ENCODE results near the gene GSTA4. TPM values are rescaled to one million over a fixed set of nuclear protein-coding genes. Genes with fewer than 3 reads are reported as not detected.

The GSTA4 gene
- total and polyA plus RNA-seq, 2 donors (not counting 3 experiments of a cell fraction or from before 2014, with no cell fraction given): 15.0 to 24.6 TPM

GRCh38 chr6:53042112-53042511 is 47.0 kb upstream of the GSTA4 start:
- CTCF ChIA-PET: interaction anchor here (0.6 to 2.1 kb wide), 8 partner anchors 8 to 390 kb away, joined by 3 to 14 read pairs (median 6); partner anchors contain the start of gene GSTA4
- POLR2A ChIA-PET: interaction anchor here (1.1 kb wide), 1 partner anchor 9 kb away, joined by 3 read pairs; no protein-coding TSS in a partner anchor
- no peak overlapping the region for H2AFZ ChIP-seq (ENCODE audit: low read depth, low read length)
- H3K4me1 ChIP-seq (ENCODE audit: control insufficient read depth, extremely low read depth, insufficient read depth, low read length): peaks cover 16% of the 10 kb centered on the region
- intact Hi-C loops (cut with micrococcal nuclease): no loop called here
- DNase-seq (ENCODE audit: low read depth, low spot score): peak; percentile 56
- no peaks in the 10 kb centered on the region for H3K9me3 ChIP-seq (replicated peaks; ENCODE audit: control insufficient read depth, insufficient read depth, low read length)
- H3K79me2 ChIP-seq (ENCODE audit: control insufficient read depth, insufficient read depth, low read length): no peaks in the 10 kb centered on the region
- dilution Hi-C loops (cut with MboI; ENCODE audit: extremely low pct_ligation_motif_present, low sequenced_read_pairs): no loop called here
- peak overlapping the region; percentile 45 for H3K4me2 ChIP-seq (ENCODE audit: insufficient read depth, low read length)
- peak; percentile 73 for FAIRE-seq
- no peaks in the 10 kb centered on the region for H3K9me1 ChIP-seq (replicated peaks; ENCODE audit: control insufficient read depth, extremely low read depth, insufficient read depth, low read length)
- H3K27ac ChIP-seq (ENCODE audit: insufficient read depth, low read depth, low read length): no peak overlapping the region
- H4K20me1 ChIP-seq (replicated peaks; ENCODE audit: control insufficient read depth, extremely low read depth, insufficient read depth, low read length): no peaks in the 10 kb centered on the region
- no peaks in the 10 kb centered on the region for H3K27me3 ChIP-seq (ENCODE audit: control insufficient read depth in 2 of 2, insufficient read depth in 2 of 2, low read length in 2 of 2)
- TF ChIP-seq POLR2AphosphoS5 (IDR thresholded peaks at IDR 0.05; ENCODE audit: insufficient read depth, low read depth, low read length): no peak
- peak; percentile 37 for TF ChIP-seq GATA2 (IDR thresholded peaks at IDR 0.05; ENCODE audit: insufficient read depth, insufficient read length, low read depth, low read length)
- no peak for TF ChIP-seq CTCF (IDR thresholded peaks at IDR 0.05; ENCODE audit: extremely low read depth in 1 of 2, insufficient read depth in 1 of 2, low read depth in 1 of 2, low read length in 2 of 2)
- no peak for TF ChIP-seq MAX (IDR thresholded peaks at IDR 0.05; ENCODE audit: insufficient read depth, insufficient read length)
- no peak for TF ChIP-seq MYC (IDR thresholded peaks at IDR 0.05; ENCODE audit: low read depth, low read length)
- no peak for TF ChIP-seq EZH2 (IDR thresholded peaks at IDR 0.05; ENCODE audit: borderline replicate concordance, low read depth, low read length, severe bottlenecking)
- TF ChIP-seq FOS (IDR thresholded peaks at IDR 0.05; ENCODE audit: borderline replicate concordance, insufficient read depth, low read length): peak; percentile 90
- TF ChIP-seq POLR2A (IDR thresholded peaks at IDR 0.05; ENCODE audit: low read depth, low read length): no peak
- peak; percentile 37 for TF ChIP-seq JUN (IDR thresholded peaks at IDR 0.05; ENCODE audit: borderline replicate concordance, insufficient read depth, insufficient read length, low read depth)
- H3K9ac ChIP-seq (replicated peaks; ENCODE audit: extremely low read depth, insufficient read depth, low read length): no peak overlapping the region
- H3K4me3 ChIP-seq (replicated peaks in 1 of 3; ENCODE audit: insufficient read depth in 1 of 3, low read depth in 1 of 3, low read length in 3 of 3): no peak overlapping the region
- BruUV-seq (replicated peaks): no TSS peak
- peaks cover 2 to 4% of the 10 kb centered on the region in 2 experiments for H3K36me3 ChIP-seq (ENCODE audit: control insufficient read depth in 2 of 2, extremely low read depth in 1 of 2, insufficient read depth in 2 of 2, low read length in 2 of 2)

Measured in endothelial cell of umbilical vein (primary cell).